Coronary artery (tissue), 2 donors: ENCODE data around the gene MYH4.

Experiments used
- DNase-seq: peaks from one replicate; pipeline ENCODE4 v3.0.0-alpha.2; 2017; ENCODE audit warnings: low spot score
- H3K27ac ChIP-seq, 2 donors: fragments of 200-600 bp; sonication (generic); one replicate each; pipeline ENCODE4 v1.5.1; 2016 to 2019
- H3K4me3 ChIP-seq: fragments of 200-600 bp; sonication (generic); 2 replicates; pipeline ENCODE4 v1.5.1; 2016; ENCODE audit warnings: mild to moderate bottlenecking, moderate library complexity
- TF ChIP-seq, protein P1 (sequence below): fragments of 200-600 bp; sonication (generic); IDR thresholded peaks from one replicate; pipeline ENCODE4 v1.5.1; 2019; ENCODE audit warnings: antibody characterized with exemption

Gene MYH4

GRCh38 chr17:10469459-10469858 is at the start of gene MYH4:
Gene MYH4, minus strand, starts transcription at chr17:10469559. Its CDS starts 2,814 bp downstream, at chr17:10466745.
- Histone ChIP-seq H3K27ac (no peak within 1 kb of the TSS), H3K4me3 (no peak within 1 kb of the TSS)
- no peak for DNase-seq
- TF ChIP-seq, protein P1, sequence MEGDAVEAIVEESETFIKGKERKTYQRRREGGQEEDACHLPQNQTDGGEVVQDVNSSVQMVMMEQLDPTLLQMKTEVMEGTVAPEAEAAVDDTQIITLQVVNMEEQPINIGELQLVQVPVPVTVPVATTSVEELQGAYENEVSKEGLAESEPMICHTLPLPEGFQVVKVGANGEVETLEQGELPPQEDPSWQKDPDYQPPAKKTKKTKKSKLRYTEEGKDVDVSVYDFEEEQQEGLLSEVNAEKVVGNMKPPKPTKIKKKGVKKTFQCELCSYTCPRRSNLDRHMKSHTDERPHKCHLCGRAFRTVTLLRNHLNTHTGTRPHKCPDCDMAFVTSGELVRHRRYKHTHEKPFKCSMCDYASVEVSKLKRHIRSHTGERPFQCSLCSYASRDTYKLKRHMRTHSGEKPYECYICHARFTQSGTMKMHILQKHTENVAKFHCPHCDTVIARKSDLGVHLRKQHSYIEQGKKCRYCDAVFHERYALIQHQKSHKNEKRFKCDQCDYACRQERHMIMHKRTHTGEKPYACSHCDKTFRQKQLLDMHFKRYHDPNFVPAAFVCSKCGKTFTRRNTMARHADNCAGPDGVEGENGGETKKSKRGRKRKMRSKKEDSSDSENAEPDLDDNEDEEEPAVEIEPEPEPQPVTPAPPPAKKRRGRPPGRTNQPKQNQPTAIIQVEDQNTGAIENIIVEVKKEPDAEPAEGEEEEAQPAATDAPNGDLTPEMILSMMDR: no peak

DNA sequence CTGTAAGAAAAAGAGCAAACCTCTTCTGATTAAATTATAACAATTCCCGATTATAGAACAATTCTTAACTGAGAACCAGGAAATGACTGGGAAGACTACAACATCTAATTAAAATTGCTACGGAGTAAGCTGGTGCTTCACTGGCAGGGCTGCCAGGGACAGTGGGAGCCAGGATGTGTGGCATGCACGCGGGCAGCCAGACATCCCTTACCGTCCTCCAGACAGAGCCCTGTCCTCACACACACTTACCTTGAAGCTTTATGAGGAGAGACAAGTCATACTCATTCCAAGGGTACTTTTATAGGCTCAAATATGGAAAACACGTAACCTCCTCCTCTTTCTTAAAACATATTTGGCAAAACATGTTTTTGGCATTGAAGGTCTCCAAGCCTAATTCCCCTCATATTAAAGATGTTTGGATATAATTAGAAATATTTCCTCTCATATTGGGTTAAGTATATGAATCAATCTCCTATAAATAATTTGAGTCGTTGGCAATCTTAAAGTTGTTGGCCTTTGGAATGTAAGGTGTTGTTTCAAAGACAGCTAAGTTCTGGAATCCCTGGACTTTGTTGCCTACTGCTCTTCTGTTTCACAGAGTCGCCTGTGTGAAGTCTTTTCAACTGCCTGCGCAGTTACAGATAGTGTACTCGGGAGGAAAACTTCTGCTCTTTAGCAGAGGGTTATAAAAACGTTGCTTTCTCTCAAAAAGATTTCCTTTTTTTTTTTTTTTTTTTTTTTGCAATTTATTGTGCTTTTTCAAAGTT is 49.1 kb upstream of the MYH4 start, which contains the start of gene MYH1:
Gene MYH1, minus strand, starts transcription at position 272 of the 767 bp plus-strand sequence. CDS start 1,900 bp downstream, outside the sequence.
- TF ChIP-seq, protein P1: no peak
- Histone ChIP-seq H3K4me3 (no peak within 1 kb of the TSS), H3K27ac (no peak within 1 kb of the TSS)
- no peak for DNase-seq

DNA sequence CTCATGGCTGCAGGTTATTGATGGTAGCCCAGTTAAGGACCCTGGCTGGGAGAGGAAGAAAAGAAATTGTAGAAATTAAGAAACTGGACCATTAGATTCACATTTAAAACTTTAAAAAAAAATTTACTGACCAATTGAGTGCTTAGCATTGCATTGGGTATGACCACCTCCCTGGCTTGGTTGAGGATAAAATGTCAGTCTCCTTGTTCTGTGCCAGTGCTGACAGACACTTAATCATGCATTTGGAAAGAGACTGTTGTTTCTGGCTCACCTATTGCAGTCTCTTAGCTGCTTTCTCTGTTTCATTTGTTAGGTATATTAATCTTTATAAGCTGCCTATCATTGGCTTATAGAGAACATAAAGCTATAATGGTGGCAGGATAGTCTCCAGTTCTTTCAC is 47.3 kb upstream of the MYH4 start:
- no peak overlapping the region for H3K27ac ChIP-seq
- DNase-seq: no peak
- H3K4me3 ChIP-seq: no peak overlapping the region
- TF ChIP-seq, protein P1: no peak

GRCh38 chr17:10516065-10516464 is 46.7 kb upstream of the MYH4 start:
- H3K4me3 ChIP-seq: no peak overlapping the region

DNA sequence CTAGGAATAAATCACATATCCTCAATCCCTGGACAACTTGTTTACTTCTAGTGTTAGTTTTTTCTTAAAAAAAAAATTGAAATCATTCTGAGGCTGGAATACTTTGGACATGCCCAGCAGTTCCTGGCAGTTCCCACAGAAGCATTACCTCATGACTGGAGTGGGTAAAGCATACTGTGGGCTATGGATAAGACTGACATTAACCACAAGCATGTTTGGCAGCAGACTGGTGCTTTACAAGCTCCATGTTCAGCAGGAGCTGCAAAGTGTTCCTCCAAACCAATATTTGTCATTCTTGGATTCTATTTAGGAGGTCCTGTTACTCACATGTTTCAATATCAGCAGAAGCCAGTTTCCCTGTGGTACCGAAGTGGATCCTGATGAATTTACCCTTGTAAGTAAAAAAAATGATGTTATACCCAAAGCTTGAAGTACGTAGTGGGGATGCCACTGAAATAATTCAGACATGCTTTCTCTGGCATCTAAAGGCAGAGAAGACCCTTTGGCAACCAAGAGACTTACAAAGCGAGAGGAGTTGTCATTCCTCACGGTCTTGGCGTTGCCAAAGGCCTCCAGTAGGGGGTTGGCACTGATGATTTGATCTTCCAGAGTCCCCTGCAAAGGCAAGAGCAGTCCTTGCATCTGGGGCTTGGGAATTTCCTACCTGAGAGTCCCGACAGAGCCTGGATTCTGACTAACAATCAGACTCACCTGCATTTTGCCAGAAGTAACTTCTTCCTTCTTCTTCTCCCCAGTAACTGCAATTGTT is 44.1 kb upstream of the MYH4 start:
- Histone ChIP-seq H3K4me3 (no peak overlapping the region), H3K27ac (no peak overlapping the region)
- DNase-seq: no peak
- TF ChIP-seq, protein P1: no peak

More at GRCh38 chr17:10516065-10516464, 46.7 kb upstream of the MYH4 start:
- no peak for DNase-seq
- TF ChIP-seq, protein P1: no peak
- H3K27ac ChIP-seq: no peak overlapping the region

DNA sequence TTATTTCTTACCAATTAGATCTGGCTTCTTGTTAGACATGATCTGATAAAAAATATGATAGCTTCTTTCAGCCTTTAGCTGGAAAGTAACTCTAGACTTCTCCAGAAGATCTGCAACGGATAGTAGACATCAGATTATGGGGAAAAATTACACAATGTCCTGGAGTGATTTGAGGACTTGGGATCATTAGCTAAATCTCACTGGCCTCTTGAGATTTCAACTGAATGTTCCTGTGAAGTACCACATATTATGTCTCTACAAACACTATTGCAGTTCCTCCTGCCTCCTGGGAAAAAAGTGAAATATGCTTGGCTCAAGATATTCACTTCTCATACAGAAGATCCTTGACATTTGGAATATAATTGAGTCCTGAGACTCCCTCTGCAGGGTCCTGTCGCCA is 43.5 kb upstream of the MYH4 start:
- TF ChIP-seq, protein P1: no peak
- Histone ChIP-seq H3K4me3 (no peak overlapping the region), H3K27ac (no peak overlapping the region)
- no peak for DNase-seq
